Measurements from ENCODE around the gene MEAF6. TPM values are rescaled to one million over a fixed set of nuclear protein-coding genes. Genes with fewer than 3 reads are reported as not detected.

Gene MEAF6
- total and polyA plus RNA-seq, 2 of the 4 experiments (the other 2 are of a cell fraction): 36.2 to 40.7 TPM

- H2AK5ac ChIP-seq (ENCODE audit: low read depth, low read length): no peak overlapping the region
- CTCF ChIA-PET: interaction anchor here (0.9 to 2.2 kb wide), 2 partner anchors 14 to 39 kb away, joined by 3 to 8 read pairs; no protein-coding TSS in a partner anchor
- no peak overlapping the region for H3K56ac ChIP-seq (ENCODE audit: extremely low read depth, insufficient read depth, low read length)
- no peak overlapping the region for H2AK9ac ChIP-seq (replicated peaks; ENCODE audit: low read depth, low read length, poor library complexity)
- no peak overlapping the region for H2BK20ac ChIP-seq (ENCODE audit: low read depth, low read length)
- no peaks in the 10 kb centered on the region for H3K79me1 ChIP-seq (ENCODE audit: low read depth in 1 of 2, low read length in 2 of 2)
- H4K5ac ChIP-seq (ENCODE audit: low read depth, low read length): no peak overlapping the region
- H3K27ac ChIP-seq (ENCODE audit: insufficient read depth, low read length): no peak overlapping the region
- no peak overlapping the region for H3K23ac ChIP-seq (ENCODE audit: low read depth, low read length)
- DNase-seq: peak; percentile 8
- peak overlapping the region; percentile 33 for H2AFZ ChIP-seq (replicated peaks; ENCODE audit: low read length, poor library complexity)
- no peaks in the 10 kb centered on the region for H3K9me1 ChIP-seq (ENCODE audit: insufficient read depth, low read length)
- no peak overlapping the region for H4K8ac ChIP-seq (ENCODE audit: low read depth in 2 of 2, low read length in 2 of 2)
- no peak overlapping the region for H2BK120ac ChIP-seq (ENCODE audit: low read depth, low read length)
- ATAC-seq (ENCODE audit: low read depth): peak; percentile 48
- TF ChIP-seq USF2 (IDR thresholded peaks at IDR 0.05; ENCODE audit: low read depth, low read length) (no peak), MAFK (IDR thresholded peaks at IDR 0.05; ENCODE audit: low read depth, low read length) (no peak), MXI1 (IDR thresholded peaks at IDR 0.05; ENCODE audit: borderline replicate concordance, low read depth, low read length) (no peak), RAD21 (IDR thresholded peaks at IDR 0.05; ENCODE audit: low read length) (no peak), CEBPB (IDR thresholded peaks at IDR 0.05; ENCODE audit: low read depth, low read length) (0 out of 2 replicates have a peak, but pooled peaks have one; percentile 32), NFE2L2 (IDR thresholded peaks at IDR 0.05; ENCODE audit: low read depth, low read length) (no peak)
- peaks cover 17% of the 10 kb centered on the region for H3K27me3 ChIP-seq (ENCODE audit: control insufficient read depth, insufficient read depth, low read length)
- H3K14ac ChIP-seq (replicated peaks; ENCODE audit: low read depth, low read length): no peak overlapping the region
- dilution Hi-C loops (cut with HindIII; ENCODE audit: low sequenced_read_pairs, unreplicated experiment): no loop called here
- POLR2A ChIA-PET (ENCODE audit: unreplicated experiment): no interaction called here
- H2BK5ac ChIP-seq (ENCODE audit: low read depth, low read length, poor library complexity, severe bottlenecking): no peak overlapping the region
- H3K9ac ChIP-seq (ENCODE audit: low read depth, low read length): no peak overlapping the region
- 65% methylated on average over 5 of the region's 15 CpGs; no CpG with 5 or more reads in 1 of the 2 experiments for WGBS, 2 experiments (ENCODE audit: extremely low coverage in 2 of 2, insufficient read length in 1 of 2)
- no peaks in the 10 kb centered on the region for H3K9me3 ChIP-seq (ENCODE audit: control insufficient read depth, insufficient read depth, low read length)
- no peak overlapping the region for H4K91ac ChIP-seq (ENCODE audit: insufficient read depth, low read depth, low read length)
- no peaks in the 10 kb centered on the region for H3K4me1 ChIP-seq (ENCODE audit: control insufficient read depth, insufficient read depth, low read length)
- H3K36me3 ChIP-seq (ENCODE audit: control insufficient read depth, insufficient read depth, low read length): no peaks in the 10 kb centered on the region
- no peak overlapping the region for H2BK15ac ChIP-seq (ENCODE audit: low read depth, low read length)
- H4K20me1 ChIP-seq (ENCODE audit: insufficient read depth, low read length): no peaks in the 10 kb centered on the region
- in situ Hi-C loops (cut with MboI; ENCODE audit: low sequenced_read_pairs): no loop called here
- H3K18ac ChIP-seq (ENCODE audit: low read depth, low read length): no peak overlapping the region
- intact Hi-C loops (cut with micrococcal nuclease): no loop called here
- BruUV-seq (replicated peaks): no TSS peak
- H3K4ac ChIP-seq (ENCODE audit: low read depth, low read length): no peak overlapping the region
- no peak overlapping the region for H3K4me3 ChIP-seq (ENCODE audit: insufficient read depth, low read depth, low read length)
- no peak overlapping the region for H3K4me2 ChIP-seq (ENCODE audit: low read depth, low read length)
These were observed 65.7 kb downstream of the MEAF6 start for GRCh38 chr1:37448691-37449417.
